Upper lobe of left lung (tissue), 4 donors: ENCODE results near the gene TNS3.

Experiments
- CTCF ChIP-seq, 6 experiments: fragments of 450-650 bp in 4 of 6; fragments of 200-600 bp in 2 of 6; sonication (generic) in 2 of 6; IDR thresholded peaks; one replicate each; pipeline ENCODE4 v1.5.1; 2016 to 2019; ENCODE audit warnings: antibody characterized with exemption in 6 of 6
- EP300 ChIP-seq, 4 donors: sonication (generic); formaldehyde crosslinking; IDR thresholded peaks; one replicate each; pipeline ENCODE4 v1.5.1; 2017; ENCODE audit warnings: antibody characterized with exemption in 4 of 4, control low read depth in 2 of 4
- POLR2A ChIP-seq, 4 donors: fragments of 450-650 bp; IDR thresholded peaks; one replicate each; pipeline ENCODE4 v1.5.1; 2016 to 2017; ENCODE audit warnings: antibody characterized with exemption in 4 of 4, mild to moderate bottlenecking in 2 of 4
- POLR2AphosphoS5 ChIP-seq, 2 donors: sonication (generic); formaldehyde crosslinking; IDR thresholded peaks; one replicate each; pipeline ENCODE4 v1.5.1; 2017; ENCODE audit warnings: antibody characterized with exemption in 2 of 2

GRCh38 chr7:47401611-47402570 lies 180.0 kb downstream of the TNS3 start:
- no peak for TF ChIP-seq CTCF (IDR thresholded peaks at IDR 0.05)
- TF ChIP-seq POLR2A (IDR thresholded peaks at IDR 0.05) = no peak
- no peak for TF ChIP-seq EP300 (IDR thresholded peaks at IDR 0.05)
- TF ChIP-seq POLR2AphosphoS5 (IDR thresholded peaks at IDR 0.05) = no peak
